ENCODE data around the gene CTNNA3. TPM values are rescaled to one million over a fixed set of nuclear protein-coding genes. Genes with fewer than 3 reads are reported as not detected.

Gene CTNNA3
- polyA plus RNA-seq, 1 donor from 2014 or later = 0.14 TPM

GRCh38 chr10:67492317-67493019 lies 203.5 kb downstream of the CTNNA3 start:
- Histone ChIP-seq H2AFZ (ENCODE audit: low read depth, low read length) (no peak overlapping the region), H3K9me3 (ENCODE audit: low read length) (no peaks in the 10 kb centered on the region), H3F3A (ENCODE audit: insufficient read depth, low read length, poor library complexity, severe bottlenecking) (no peaks in the 10 kb centered on the region), H3K79me2 (replicated peaks; ENCODE audit: insufficient read depth, low read length) (no peaks in the 10 kb centered on the region), H3K4me3 (ENCODE audit: low read length) (no peak overlapping the region), H3K36me3 (ENCODE audit: insufficient read depth, low read length) (no peaks in the 10 kb centered on the region), H3K4me2 (ENCODE audit: low read length) (no peak overlapping the region), H3K27me3 (ENCODE audit: insufficient read depth, low read depth, low read length) (no peaks in the 10 kb centered on the region), H3K9ac (ENCODE audit: low read length) (no peak overlapping the region), H4K20me1 (ENCODE audit: insufficient read depth) (no peaks in the 10 kb centered on the region), H3K27ac (ENCODE audit: low read length) (no peak overlapping the region), H3K9me2 (ENCODE audit: insufficient read depth, low read length) (no peaks in the 10 kb centered on the region)
- TF ChIP-seq TAF1 (IDR thresholded peaks at IDR 0.05; ENCODE audit: low read depth) (no peak), EZH2 (IDR thresholded peaks at IDR 0.05; ENCODE audit: borderline replicate concordance, insufficient read depth, low read length, poor library complexity, severe bottlenecking) (no peak), MXI1 (conservative IDR thresholded peaks at IDR 0.05; ENCODE audit: poor library complexity, severe bottlenecking) (no peak), RAD21 (conservative IDR thresholded peaks at IDR 0.05) (no peak), EP300 (conservative IDR thresholded peaks at IDR 0.05; ENCODE audit: poor library complexity, severe bottlenecking) (no peak), SMC3 (conservative IDR thresholded peaks at IDR 0.05; ENCODE audit: poor library complexity) (no peak), POLR2AphosphoS5 (IDR thresholded peaks at IDR 0.05) (no peak), REST (IDR thresholded peaks at IDR 0.05; ENCODE audit: borderline replicate concordance) (no peak)
- TF ChIP-seq, protein P1, sequence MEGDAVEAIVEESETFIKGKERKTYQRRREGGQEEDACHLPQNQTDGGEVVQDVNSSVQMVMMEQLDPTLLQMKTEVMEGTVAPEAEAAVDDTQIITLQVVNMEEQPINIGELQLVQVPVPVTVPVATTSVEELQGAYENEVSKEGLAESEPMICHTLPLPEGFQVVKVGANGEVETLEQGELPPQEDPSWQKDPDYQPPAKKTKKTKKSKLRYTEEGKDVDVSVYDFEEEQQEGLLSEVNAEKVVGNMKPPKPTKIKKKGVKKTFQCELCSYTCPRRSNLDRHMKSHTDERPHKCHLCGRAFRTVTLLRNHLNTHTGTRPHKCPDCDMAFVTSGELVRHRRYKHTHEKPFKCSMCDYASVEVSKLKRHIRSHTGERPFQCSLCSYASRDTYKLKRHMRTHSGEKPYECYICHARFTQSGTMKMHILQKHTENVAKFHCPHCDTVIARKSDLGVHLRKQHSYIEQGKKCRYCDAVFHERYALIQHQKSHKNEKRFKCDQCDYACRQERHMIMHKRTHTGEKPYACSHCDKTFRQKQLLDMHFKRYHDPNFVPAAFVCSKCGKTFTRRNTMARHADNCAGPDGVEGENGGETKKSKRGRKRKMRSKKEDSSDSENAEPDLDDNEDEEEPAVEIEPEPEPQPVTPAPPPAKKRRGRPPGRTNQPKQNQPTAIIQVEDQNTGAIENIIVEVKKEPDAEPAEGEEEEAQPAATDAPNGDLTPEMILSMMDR (IDR thresholded peaks at IDR 0.05; ENCODE audit: poor library complexity, severe bottlenecking) = no peak

- H4K20me1 ChIP-seq (ENCODE audit: insufficient read depth) = no peaks in the 10 kb centered on the region
- no peak overlapping the region for H3K27ac ChIP-seq (ENCODE audit: low read length)
- TF ChIP-seq POLR2AphosphoS5 (IDR thresholded peaks at IDR 0.05) (no peak), EZH2 (IDR thresholded peaks at IDR 0.05; ENCODE audit: borderline replicate concordance, insufficient read depth, low read length, poor library complexity, severe bottlenecking) (no peak), MXI1 (conservative IDR thresholded peaks at IDR 0.05; ENCODE audit: poor library complexity, severe bottlenecking) (no peak), RAD21 (conservative IDR thresholded peaks at IDR 0.05) (no peak), EP300 (conservative IDR thresholded peaks at IDR 0.05; ENCODE audit: poor library complexity, severe bottlenecking) (no peak), TAF1 (IDR thresholded peaks at IDR 0.05; ENCODE audit: low read depth) (no peak), SMC3 (conservative IDR thresholded peaks at IDR 0.05; ENCODE audit: poor library complexity) (no peak), REST (IDR thresholded peaks at IDR 0.05; ENCODE audit: borderline replicate concordance) (no peak)
- TF ChIP-seq, protein P1 (IDR thresholded peaks at IDR 0.05; ENCODE audit: poor library complexity, severe bottlenecking) = no peak
- no peaks in the 10 kb centered on the region for H3K27me3 ChIP-seq (ENCODE audit: insufficient read depth, low read depth, low read length)
- no peak overlapping the region for H3K4me2 ChIP-seq (ENCODE audit: low read length)
- H2AFZ ChIP-seq (ENCODE audit: low read depth, low read length) = no peak overlapping the region
- H3K4me3 ChIP-seq (ENCODE audit: low read length) = no peak overlapping the region
- no peaks in the 10 kb centered on the region for H3F3A ChIP-seq (ENCODE audit: insufficient read depth, low read length, poor library complexity, severe bottlenecking)
- H3K9me3 ChIP-seq (ENCODE audit: low read length) = no peaks in the 10 kb centered on the region
- no peaks in the 10 kb centered on the region for H3K36me3 ChIP-seq (ENCODE audit: insufficient read depth, low read length)
- no peaks in the 10 kb centered on the region for H3K79me2 ChIP-seq (replicated peaks; ENCODE audit: insufficient read depth, low read length)
- H3K9ac ChIP-seq (ENCODE audit: low read length) = no peak overlapping the region
- no peaks in the 10 kb centered on the region for H3K9me2 ChIP-seq (ENCODE audit: insufficient read depth, low read length)
Observed at GRCh38 chr10:67487906-67488619, 207.9 kb downstream of the CTNNA3 start.
